ENCODE measurements around the gene PKIG.

Gene PKIG

DNA sequence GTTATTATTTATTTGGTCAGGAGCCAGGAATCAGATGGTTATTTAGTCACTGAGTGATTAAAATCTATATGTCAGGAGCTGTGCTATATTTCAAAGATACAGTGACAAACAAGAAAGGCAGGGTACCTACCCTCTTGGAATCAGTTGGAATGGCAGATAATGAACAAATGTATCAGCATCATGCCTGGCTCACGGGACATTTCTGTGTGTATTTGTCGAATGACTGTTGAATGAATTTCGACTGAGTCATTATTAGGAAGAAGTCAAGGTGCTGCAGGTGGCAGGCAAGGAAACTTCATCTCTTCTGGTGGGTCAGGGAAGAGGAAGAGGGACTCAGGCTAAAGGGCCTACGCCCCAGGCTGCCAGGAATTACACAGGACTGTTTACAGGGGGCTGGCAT is 13.6 kb downstream of the PKIG start:
- TF ChIP-seq POLR2AphosphoS5 (IDR thresholded peaks at IDR 0.05; ENCODE audit: borderline replicate concordance, low read depth, low read length) = no peak
- TF ChIP-seq FOXP2 (optimal IDR thresholded peaks at IDR 0.05; ENCODE audit: control extremely low read depth, extremely low read length, insufficient read depth) = no peak
- no peak for TF ChIP-seq EZH2 (IDR thresholded peaks at IDR 0.05)
- H3K27ac ChIP-seq = no peak overlapping the region
- H3K9ac ChIP-seq (ENCODE audit: insufficient read length) = no peak overlapping the region

DNA sequence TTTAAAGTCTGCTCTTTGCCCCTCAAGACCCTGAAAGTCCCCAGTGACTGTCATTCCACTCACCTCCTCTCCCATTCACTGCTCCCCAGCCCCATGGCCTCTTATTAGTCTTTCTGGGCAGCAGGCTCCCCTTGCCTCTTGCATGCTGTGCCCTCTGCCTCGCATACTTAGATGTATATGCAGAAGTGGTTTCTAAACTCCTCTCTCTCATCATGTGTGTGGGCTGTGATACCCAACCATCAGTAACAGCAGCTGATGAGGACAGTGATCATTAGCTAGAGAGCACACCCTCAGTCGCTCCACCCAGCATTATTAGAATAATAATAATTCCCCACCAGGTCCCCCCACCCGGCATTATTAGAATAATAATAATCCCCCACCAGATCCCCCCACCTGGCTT is 14.5 kb downstream of the PKIG start:
- no peaks in the 10 kb centered on the region; the same call in 1 of the 2 replicates for H3K36me3 ChIP-seq (ENCODE audit: insufficient read depth, low read length)
- H3K9ac ChIP-seq (ENCODE audit: insufficient read length) = no peak overlapping the region
- H3K27ac ChIP-seq = no peak overlapping the region
- no peak for DNase-seq (ENCODE audit: low read depth, low spot score)
- TF ChIP-seq FOXP2 (optimal IDR thresholded peaks at IDR 0.05; ENCODE audit: control extremely low read depth, extremely low read length, insufficient read depth) (no peak), EZH2 (IDR thresholded peaks at IDR 0.05) (no peak), POLR2AphosphoS5 (IDR thresholded peaks at IDR 0.05; ENCODE audit: borderline replicate concordance, low read depth, low read length) (no peak)
- no peak overlapping the region for H3K4me3 ChIP-seq
- no peaks in the 10 kb centered on the region for H3K9me3 ChIP-seq (ENCODE audit: low read depth, low read length)

More for the DNA sequence above, 13.6 kb downstream of the PKIG start:
- no peak overlapping the region for H3K4me3 ChIP-seq
- H3K9me3 ChIP-seq (ENCODE audit: low read depth, low read length) = no peaks in the 10 kb centered on the region
- no peak for DNase-seq (ENCODE audit: low read depth, low spot score)
- H3K36me3 ChIP-seq (ENCODE audit: insufficient read depth, low read length) = no peaks in the 10 kb centered on the region; the same call in 1 of the 2 replicates

- no peaks in the 10 kb centered on the region; the same call in 1 of the 2 replicates for H3K36me3 ChIP-seq (ENCODE audit: insufficient read depth, low read length)
- no peak overlapping the region for H3K4me3 ChIP-seq
- DNase-seq (ENCODE audit: low read depth, low spot score) = no peak
- TF ChIP-seq FOXP2 (optimal IDR thresholded peaks at IDR 0.05; ENCODE audit: control extremely low read depth, extremely low read length, insufficient read depth) (no peak), EZH2 (IDR thresholded peaks at IDR 0.05) (no peak), POLR2AphosphoS5 (IDR thresholded peaks at IDR 0.05; ENCODE audit: borderline replicate concordance, low read depth, low read length) (no peak)
- no peak overlapping the region for H3K9ac ChIP-seq (ENCODE audit: insufficient read length)
- peak overlapping the region; percentile 65 for H3K27ac ChIP-seq
- H3K9me3 ChIP-seq (ENCODE audit: low read depth, low read length) = no peaks in the 10 kb centered on the region
These were observed 15.1 kb downstream of the PKIG start for GRCh38 chr20:44597516-44597915.

DNA sequence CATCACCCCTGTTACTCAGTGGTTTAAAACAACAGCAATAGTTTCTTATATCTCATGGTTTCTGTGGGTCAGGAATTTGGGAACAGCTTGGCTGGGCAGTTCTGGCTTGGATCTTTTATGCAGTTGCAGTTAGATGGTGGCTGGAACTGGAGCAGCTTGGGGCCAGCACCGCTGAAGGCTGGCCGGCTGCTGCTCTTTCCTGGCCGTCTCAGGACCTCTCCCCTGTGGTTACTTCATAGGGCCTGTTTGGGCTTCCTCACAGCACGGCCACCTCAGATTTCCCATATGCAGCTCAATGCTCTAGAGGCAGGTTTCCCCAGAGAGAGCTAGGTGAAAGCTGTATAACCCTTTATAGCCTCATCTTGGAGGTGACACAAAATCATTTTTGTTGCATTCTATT is 15.6 kb downstream of the PKIG start:
- TF ChIP-seq EZH2 (IDR thresholded peaks at IDR 0.05) (no peak), POLR2AphosphoS5 (IDR thresholded peaks at IDR 0.05; ENCODE audit: borderline replicate concordance, low read depth, low read length) (no peak), FOXP2 (optimal IDR thresholded peaks at IDR 0.05; ENCODE audit: control extremely low read depth, extremely low read length, insufficient read depth) (no peak)
- peak overlapping the region; percentile 65 for H3K27ac ChIP-seq
- no peak for DNase-seq (ENCODE audit: low read depth, low spot score)
- no peaks in the 10 kb centered on the region for H3K9me3 ChIP-seq (ENCODE audit: low read depth, low read length)
- H3K36me3 ChIP-seq (ENCODE audit: insufficient read depth, low read length) = no peaks in the 10 kb centered on the region
- peak overlapping the region; percentile 49 for H3K9ac ChIP-seq (ENCODE audit: insufficient read length)
- H3K4me3 ChIP-seq = peak overlapping the region; percentile 26; the same call in 1 of the 2 replicates

DNA sequence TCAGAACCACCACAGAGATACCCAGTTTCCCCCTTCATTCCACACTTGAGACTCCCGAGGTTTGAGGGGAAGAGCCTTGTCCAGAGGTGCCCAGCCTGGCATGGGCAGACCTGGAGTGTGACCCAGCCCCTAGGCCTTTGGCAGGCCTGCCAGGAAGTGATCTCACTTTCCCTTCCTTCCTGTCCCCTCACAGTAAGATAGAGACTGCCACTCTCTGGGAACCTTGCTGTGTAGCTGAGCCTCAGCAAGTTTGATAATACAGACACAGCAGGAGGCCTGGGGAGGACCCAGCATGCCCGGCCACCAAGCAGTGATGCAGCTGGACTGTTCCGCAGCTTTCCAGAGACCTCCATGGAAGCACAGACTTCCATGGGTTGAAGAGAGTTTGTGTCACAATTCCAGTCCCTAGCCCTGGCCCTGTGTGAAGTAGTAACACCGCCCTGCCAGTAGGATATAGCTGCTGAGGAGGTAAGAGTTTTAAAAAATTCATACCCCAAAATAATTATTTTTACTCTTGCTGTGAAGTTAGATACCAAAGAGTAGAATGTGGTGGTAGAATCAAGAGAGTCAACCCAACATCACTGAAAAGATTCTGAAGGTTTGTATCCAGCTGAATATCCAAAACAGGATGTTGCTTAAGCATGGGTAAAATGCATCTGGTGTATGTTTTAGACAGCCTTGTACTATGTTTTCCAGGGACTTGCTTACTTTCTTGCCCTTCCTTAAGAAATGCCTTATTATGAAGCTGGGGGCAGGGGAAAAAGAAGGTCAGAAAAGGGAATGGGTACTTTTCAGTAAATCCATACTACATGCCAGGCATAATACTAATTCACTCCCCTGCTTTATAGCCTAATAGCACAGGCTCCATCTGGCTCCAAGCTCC is 16.3 kb downstream of the PKIG start:
- H3K9ac ChIP-seq (ENCODE audit: insufficient read length) = peak overlapping the region; percentile 49
- peak overlapping the region; percentile 26; the same call in 1 of the 2 replicates for H3K4me3 ChIP-seq
- H3K36me3 ChIP-seq (ENCODE audit: insufficient read depth, low read length) = no peaks in the 10 kb centered on the region
- H3K9me3 ChIP-seq (ENCODE audit: low read depth, low read length) = no peaks in the 10 kb centered on the region
- H3K27ac ChIP-seq = peak overlapping the region; percentile 65
- DNase-seq (ENCODE audit: low read depth, low spot score) = no peak
- TF ChIP-seq POLR2AphosphoS5 (IDR thresholded peaks at IDR 0.05; ENCODE audit: borderline replicate concordance, low read depth, low read length) = no peak
- TF ChIP-seq FOXP2 (optimal IDR thresholded peaks at IDR 0.05; ENCODE audit: control extremely low read depth, extremely low read length, insufficient read depth) = no peak
- no peak for TF ChIP-seq EZH2 (IDR thresholded peaks at IDR 0.05)

GRCh38 chr20:44599715-44600114 is 17.3 kb downstream of the PKIG start:
- Histone ChIP-seq H3K4me3 (no peak overlapping the region), H3K9me3 (ENCODE audit: low read depth, low read length) (no peaks in the 10 kb centered on the region), H3K36me3 (ENCODE audit: insufficient read depth, low read length) (no peaks in the 10 kb centered on the region), H3K9ac (ENCODE audit: insufficient read length) (no peak overlapping the region), H3K27ac (no peak overlapping the region)
- DNase-seq (ENCODE audit: low read depth, low spot score) = no peak
- TF ChIP-seq FOXP2 (optimal IDR thresholded peaks at IDR 0.05; ENCODE audit: control extremely low read depth, extremely low read length, insufficient read depth) = no peak

DNA sequence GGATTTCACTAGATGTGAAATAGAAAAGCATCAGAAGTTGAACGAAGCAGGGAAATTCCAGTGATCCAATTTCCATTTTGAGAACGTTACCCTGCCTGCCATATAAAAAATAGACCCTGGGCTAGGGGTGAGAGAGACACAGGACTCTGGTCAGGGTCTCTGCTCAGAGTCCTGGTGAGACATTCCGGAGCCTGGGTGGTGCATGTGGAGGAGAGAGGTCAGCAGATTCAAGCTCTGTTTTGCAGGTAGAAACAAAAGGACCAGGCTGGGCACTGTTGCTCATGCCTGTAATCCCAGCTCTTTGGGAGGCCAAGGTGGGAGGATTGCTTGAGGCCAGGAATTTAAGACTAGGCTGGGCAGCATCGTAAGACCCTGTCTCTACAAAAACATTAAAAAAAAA is 17.9 kb downstream of the PKIG start:
- Histone ChIP-seq H3K27ac (peak overlapping the region; percentile 79; the same call in 1 of the 2 replicates), H3K36me3 (ENCODE audit: insufficient read depth, low read length) (no peaks in the 10 kb centered on the region)
- DNase-seq (ENCODE audit: low read depth, low spot score) = no peak

GRCh38 chr20:44600758-44601201 is 18.4 kb downstream of the PKIG start:
- H3K4me3 ChIP-seq = no peak overlapping the region
- DNase-seq (ENCODE audit: low read depth, low spot score) = no peak

More for the DNA sequence above, 17.9 kb downstream of the PKIG start:
- Histone ChIP-seq H3K9me3 (ENCODE audit: low read depth, low read length) (no peaks in the 10 kb centered on the region), H3K9ac (ENCODE audit: insufficient read length) (no peak overlapping the region), H3K4me3 (no peak overlapping the region)
- no peak for TF ChIP-seq FOXP2 (optimal IDR thresholded peaks at IDR 0.05; ENCODE audit: control extremely low read depth, extremely low read length, insufficient read depth)
- TF ChIP-seq EZH2 (IDR thresholded peaks at IDR 0.05) = no peak
- TF ChIP-seq POLR2AphosphoS5 (IDR thresholded peaks at IDR 0.05; ENCODE audit: borderline replicate concordance, low read depth, low read length) = no peak

More at GRCh38 chr20:44600758-44601201, 18.4 kb downstream of the PKIG start:
- TF ChIP-seq FOXP2 (optimal IDR thresholded peaks at IDR 0.05; ENCODE audit: control extremely low read depth, extremely low read length, insufficient read depth) = no peak
- TF ChIP-seq EZH2 (IDR thresholded peaks at IDR 0.05) = no peak
- no peak for TF ChIP-seq POLR2AphosphoS5 (IDR thresholded peaks at IDR 0.05; ENCODE audit: borderline replicate concordance, low read depth, low read length)
- peak overlapping the region; percentile 79 for H3K27ac ChIP-seq
- no peak overlapping the region for H3K9ac ChIP-seq (ENCODE audit: insufficient read length)
- H3K9me3 ChIP-seq (ENCODE audit: low read depth, low read length) = no peaks in the 10 kb centered on the region
- no peaks in the 10 kb centered on the region for H3K36me3 ChIP-seq (ENCODE audit: insufficient read depth, low read length)
